AG20443 (cell line): Measurements from ENCODE around the gene IFT88.

ENCODE experiments used
- DNase-seq: peaks from one replicate; pipeline ENCODE4 v3.0.0; 2012; ENCODE audit warnings: low spot score, mixed read lengths

IFT88 gene

DNA sequence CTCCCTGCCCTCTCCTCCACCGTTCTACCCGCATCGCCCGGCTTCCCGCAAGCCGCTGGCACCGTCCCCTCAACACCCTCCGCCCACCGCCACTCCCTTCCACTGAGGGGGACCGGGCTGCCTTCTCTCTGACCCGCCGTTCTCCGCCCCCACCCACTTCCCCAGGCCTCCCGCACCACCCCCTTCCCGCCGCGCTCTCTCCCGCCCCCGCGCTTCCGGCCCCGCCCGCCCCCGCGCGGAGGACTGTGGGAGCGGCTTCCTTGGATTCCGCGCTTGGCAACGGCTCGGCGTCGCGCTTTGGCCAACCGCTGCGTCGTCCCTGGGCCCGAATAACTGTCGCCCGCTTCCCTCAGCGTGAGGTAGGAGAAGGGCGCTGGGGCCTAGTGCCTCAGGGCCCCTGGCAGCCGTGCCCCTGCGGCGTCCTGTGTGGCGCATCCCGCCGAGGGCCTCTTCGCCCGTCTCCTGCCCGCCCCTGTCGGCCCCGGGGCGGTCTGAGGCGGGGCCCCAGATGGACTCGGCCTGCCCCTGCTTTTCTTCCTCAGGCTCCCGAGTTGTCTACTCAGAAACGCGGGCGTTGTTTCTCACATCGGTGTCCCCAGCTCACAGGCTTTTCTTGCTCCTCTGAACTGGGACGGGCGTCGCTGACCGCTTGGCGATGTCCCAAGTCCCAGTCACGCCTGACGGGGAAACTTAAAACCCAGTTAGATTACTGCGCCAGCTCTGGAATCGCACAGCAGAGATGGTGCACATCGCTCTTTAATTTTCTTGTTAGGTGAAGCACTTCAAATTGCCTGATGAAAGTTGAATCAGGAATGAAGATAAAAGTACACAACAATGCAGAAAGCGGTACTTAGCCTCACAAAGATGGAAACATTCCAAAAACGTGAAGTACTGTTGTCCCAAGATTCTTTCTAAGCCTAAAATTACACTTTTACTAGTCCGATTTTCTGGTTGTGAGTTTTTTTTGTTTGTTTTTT is at the start of gene IFT88:
Gene IFT88, plus strand, starts transcription at position 260 of the 977 bp plus-strand sequence. CDS start 7,229 bp downstream, outside the sequence.
- DNase-seq = peak; percentile 96

- no peak for DNase-seq
Measured at GRCh38 chr13:20518660-20519100, 48.3 kb upstream of the IFT88 start.

DNA sequence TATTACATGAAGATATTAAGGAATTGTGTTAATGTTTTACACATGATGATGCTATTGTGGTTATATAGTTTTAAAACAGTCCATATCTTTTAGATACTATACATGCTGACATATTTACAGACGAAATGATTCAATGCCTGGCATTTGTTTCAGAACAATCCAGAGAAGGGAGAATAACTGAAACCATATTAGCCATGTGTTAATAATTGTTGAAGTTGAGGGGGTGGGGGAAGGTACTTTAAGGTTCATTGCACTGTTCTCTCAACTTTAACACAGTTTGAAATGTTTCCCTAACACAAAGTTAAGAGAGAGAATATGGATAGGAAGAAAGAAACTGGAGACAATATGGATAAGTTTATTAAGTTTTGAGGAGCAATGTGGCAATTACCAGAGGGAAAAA is 47.1 kb upstream of the IFT88 start:
- DNase-seq = no peak

DNA sequence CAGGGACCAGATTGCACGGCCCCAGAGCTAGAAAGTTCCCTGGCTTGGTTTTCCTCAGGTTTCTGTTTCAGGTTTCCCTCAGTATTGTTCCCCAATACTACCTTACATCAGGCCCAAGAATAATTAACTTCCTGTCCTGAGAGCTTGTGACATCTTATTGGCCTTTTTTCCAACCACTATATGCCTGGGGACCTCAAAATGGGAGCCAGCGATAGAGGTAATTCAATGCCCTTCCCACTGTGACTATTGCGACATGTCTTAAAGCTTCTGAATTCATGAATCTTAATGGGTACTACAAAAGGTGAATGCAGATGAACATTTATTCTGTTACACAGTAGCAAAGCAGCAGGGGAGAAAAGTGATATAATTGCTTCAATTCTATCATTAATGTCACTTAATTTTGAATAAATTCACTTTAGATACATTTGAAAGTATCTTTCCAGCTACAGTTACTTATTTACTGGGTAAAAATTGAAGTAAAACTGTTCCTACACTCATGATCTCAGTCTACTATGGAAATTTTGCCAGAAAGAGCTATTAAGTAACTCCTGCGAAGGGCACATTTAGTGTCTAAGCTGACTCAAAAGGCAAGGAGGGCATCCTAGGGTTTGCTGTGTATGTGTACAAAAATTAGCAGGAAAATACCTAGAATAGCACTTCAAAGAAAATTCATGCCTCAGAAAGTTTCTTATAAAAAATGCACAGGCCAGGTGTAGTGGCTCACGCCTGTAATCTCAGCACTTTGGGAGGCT is 45.4 kb upstream of the IFT88 start:
- no peak for DNase-seq

- no peak for DNase-seq
Measured at GRCh38 chr13:20525144-20525600, 41.8 kb upstream of the IFT88 start.

- peak; percentile 94 for DNase-seq
Measured at GRCh38 chr13:20525601-20526544, 41.1 kb upstream of the IFT88 start, which contains the start of gene CRYL1. Gene CRYL1 (minus strand): TSS chr13:20525857. CDS start chr13:20525794, 63 bp downstream.

- no peak for DNase-seq
Measured at GRCh38 chr13:20526664-20527063, 40.3 kb upstream of the IFT88 start.

DNA sequence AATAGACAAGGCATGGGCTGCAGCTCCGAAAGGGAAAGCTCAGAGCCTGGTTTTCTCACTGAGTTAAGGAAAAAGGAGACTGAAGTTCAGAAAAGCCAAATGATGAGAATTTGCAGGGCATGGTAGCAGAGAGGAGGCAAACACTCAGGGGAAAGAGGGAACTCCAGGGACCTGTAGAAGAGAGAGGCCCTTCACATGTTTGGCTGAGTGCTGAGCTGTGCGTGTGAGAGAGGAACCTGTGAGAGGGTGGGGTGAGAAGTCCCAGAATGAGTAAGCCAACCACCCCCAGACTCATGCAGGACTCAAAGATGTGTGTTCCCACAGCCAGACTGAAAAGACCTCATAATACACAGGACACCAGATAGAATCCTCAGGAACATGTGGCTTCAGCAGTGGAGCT is 38.5 kb upstream of the IFT88 start:
- DNase-seq = no peak

DNA sequence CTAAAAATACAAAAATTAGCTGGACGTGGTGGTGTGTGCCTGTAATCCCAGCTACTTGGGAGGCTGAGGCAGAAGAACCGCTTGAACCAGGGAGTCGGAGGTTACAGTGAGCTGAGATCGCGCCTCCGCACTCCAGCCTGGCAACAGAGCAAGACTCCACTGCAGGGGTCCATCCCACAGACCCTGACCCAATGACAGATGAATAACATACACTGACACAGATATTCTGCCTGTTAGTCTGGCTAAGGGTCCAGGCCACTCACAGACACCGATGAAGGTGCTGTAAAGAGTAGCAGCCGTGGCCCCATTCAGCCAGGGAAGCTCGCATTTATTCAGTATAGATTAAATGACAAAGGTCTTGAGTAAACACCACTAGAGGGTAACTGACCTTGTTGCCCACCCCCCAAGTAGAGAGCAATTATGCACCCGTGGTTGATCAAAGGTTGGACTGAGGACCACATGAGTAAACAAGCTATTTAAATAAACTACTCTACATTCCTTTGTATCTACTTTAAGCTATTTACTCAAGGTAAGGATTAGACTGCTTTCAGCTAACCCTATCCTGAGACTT is 32.8 kb upstream of the IFT88 start:
- no peak for DNase-seq

DNA sequence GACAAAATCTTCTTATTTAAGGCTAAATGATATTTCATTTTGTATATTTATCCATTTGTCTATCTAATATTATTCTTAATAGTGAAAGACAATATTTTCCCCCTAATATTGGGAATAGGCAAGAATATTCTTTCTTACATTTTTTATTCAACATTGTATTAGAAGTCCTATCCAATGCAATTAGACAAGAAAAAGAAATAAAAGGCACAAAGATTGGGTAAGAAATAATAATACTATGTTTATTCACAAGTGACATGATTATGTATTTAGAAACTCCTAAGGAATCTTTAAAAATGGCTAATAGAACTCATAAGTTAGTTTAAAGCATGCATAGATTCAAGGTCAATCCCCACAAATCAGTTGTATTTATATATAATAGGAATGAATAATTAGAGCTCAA is 30.0 kb upstream of the IFT88 start:
- DNase-seq = no peak

- DNase-seq = no peak
Measured at GRCh38 chr13:20544201-20544923, 22.6 kb upstream of the IFT88 start.

DNA sequence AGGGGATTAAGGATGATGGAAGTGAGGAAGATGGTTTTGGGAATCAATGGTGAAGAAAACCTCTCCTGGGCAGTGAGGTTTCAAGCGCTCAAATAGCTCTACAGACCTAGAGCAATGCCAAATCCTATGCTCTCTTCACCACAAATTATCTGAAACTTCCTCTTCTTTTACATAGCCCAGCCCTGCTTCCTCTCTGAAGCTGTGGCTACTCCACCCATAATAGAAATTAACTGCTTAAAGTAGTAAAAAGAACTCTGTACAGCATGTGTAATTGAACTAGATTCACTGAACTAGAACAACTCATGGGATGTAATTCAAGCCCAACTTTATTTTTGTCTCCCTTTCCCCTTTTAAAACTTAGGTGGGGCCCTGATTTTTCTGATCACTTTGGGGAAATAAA is 20.4 kb upstream of the IFT88 start:
- no peak for DNase-seq

DNA sequence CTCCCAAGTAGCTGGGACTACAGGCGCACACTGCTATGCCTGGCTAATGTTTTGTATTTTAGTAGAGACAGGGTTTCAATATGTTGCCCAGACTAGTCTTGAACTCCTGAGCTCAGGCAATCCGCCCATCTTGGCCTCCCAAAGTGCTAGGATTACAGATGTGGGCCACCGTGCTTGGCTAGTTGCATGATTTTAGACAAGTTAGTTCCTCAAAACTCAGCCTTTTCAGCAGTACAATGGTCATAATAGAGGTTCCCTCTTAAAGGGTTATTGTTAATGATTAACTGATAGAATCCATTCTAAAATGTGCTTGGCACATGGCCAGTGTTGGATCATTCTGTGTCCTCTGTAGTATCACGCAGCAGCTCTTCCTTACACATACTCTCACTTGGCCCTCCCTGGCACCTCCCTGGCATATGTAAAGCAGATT is 19.5 kb upstream of the IFT88 start:
- no peak for DNase-seq

- DNase-seq = no peak
Measured at GRCh38 chr13:20550799-20551198, 16.2 kb upstream of the IFT88 start.

- DNase-seq = no peak
Measured at GRCh38 chr13:20553311-20553710, 13.6 kb upstream of the IFT88 start.

DNA sequence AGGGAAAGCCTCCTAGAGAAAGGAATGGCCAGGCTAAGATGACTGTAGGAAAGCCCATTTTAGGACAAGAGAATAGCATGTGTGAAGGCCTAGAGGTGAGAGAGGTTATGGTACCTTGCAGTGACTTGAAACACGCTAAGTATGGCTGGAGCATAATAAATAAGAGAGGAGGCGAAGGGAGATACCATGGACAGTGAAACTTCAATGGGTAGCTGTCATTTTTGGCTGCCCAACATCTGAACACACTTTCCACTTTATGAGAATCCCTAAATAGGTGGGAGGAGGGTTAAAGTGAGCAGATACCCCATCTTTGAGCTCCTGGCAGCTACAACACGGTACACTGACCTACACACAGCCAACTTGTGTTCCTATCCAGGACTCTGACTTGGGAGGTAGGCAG is 8.0 kb upstream of the IFT88 start:
- no peak for DNase-seq

DNA sequence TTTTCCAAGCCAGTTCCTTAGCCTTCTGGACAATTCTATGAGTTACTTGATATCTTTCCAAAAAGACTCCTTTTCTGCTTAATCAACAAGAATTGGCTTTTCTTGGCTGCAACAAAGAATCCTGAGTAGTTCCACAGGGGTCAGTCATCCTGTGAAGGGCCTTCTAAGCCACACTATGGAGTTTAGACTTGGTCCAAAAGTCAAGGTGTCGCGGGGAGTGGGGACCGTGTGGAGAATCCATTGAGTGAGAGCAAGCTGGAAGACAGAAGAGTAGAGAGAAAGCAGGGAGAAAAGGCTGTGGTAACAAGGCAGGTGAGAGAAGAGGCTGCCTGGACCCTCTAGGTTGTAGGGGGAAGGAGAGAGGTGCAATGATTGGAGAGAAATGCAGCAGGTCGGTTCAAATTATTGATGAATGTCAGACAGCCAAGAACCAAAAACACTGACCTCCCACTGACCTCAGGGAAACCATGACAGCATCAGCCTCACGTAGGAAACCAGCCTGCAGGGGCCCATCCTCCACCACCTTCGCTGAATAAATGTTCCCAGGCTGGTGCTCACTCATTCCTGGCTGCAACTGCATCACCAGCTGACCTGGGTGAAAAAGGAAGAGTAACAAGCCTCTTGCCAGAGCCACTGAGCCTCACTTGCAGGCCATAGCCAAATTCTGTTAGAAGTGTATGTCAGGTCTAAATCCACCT is 7.1 kb upstream of the IFT88 start:
- no peak for DNase-seq

GRCh38 chr13:20561741-20562140 is 5.2 kb upstream of the IFT88 start:
- DNase-seq = no peak

DNA sequence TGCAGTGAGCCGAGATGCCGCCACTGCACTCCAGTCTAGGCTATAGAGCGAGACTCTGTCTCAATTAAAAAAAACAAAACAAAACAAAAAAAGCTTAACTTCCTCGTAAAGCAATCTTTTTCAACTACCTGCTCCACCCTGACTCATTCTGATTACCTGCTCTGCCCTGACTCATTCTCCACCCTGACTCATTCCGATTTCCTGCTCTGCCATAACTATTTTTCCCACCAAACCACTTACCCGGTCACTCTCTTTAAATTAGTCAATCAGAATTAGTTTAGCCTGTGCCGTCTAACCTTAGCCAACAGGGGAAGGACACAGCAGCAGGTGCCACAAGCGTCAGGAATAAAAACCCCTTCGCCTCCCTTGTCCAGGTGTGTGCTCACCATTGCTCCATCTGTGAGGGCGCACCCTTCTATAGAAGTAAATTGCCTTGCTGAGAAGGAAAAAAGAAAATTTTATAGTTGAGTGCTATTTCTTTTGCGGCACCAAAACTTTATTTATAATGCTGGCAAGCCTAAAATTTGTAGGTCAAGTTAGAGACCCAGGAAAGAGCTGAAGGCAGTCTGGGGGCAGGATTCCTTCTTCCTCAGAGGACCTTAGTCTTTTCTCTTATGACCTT is 1.7 kb upstream of the IFT88 start:
- no peak for DNase-seq
